Heart right ventricle (tissue), 16 donors: Measurements from ENCODE around the gene C9orf50. TPM values are rescaled to one million over a fixed set of nuclear protein-coding genes. Genes with fewer than 3 reads are reported as not detected.

Source experiments
- ATAC-seq, 8 donors: fragments of 200-7000 bp; cut with Tn5 transposase; one replicate each; pipeline ENCODE4 v1.9.1; 2020; ENCODE audit warnings: mild to moderate bottlenecking in 8 of 8, moderate library complexity in 8 of 8, moderate number of reproducible peaks in 1 of 8
- DNase-seq, 2 donors: peaks; one replicate each; pipeline ENCODE4 v3.0.0-alpha.2; 2020
- H3K27ac ChIP-seq, 10 donors: fragments of 200-600 bp; sonication (generic) in 2 of 10; one replicate each; pipeline versions ENCODE4 v1.5.0 to v1.8.0; 2020 to 2022; ENCODE audit warnings: mild to moderate bottlenecking in 3 of 10
- H3K27me3 ChIP-seq, 7 donors: fragments of 200-600 bp; one replicate each; pipeline ENCODE4 v1.8.0; 2021 to 2022; ENCODE audit warnings: mild to moderate bottlenecking in 2 of 7
- H3K36me3 ChIP-seq, 9 donors: fragments of 200-600 bp; sonication (generic) in 1 of 9; one replicate each; pipeline versions ENCODE4 v1.5.0 to v1.8.0; 2020 to 2022; ENCODE audit warnings: mild to moderate bottlenecking in 2 of 9
- H3K4me1 ChIP-seq, 9 donors: fragments of 200-600 bp; sonication (generic) in 1 of 9; one replicate each; pipeline versions ENCODE4 v1.5.0 to v1.8.0; 2020 to 2022; ENCODE audit warnings: mild to moderate bottlenecking in 4 of 9
- H3K4me3 ChIP-seq, 10 donors: fragments of 200-600 bp; sonication (generic) in 2 of 10; one replicate each; pipeline versions ENCODE4 v1.5.0 to v1.8.0; 2020 to 2022; ENCODE audit warnings: mild to moderate bottlenecking in 7 of 10, moderate library complexity in 2 of 10
- H3K9me3 ChIP-seq, 11 donors: fragments of 200-600 bp in 10 of 11; sonication (generic) in 2 of 11; one replicate each; pipeline versions ENCODE4 v1.5.0 to v1.8.0; 2013 to 2022; ENCODE audit warnings: mild to moderate bottlenecking in 2 of 11, control low read depth in 1 of 11, moderate library complexity in 1 of 11
- CTCF ChIP-seq, 9 donors: fragments of 200-600 bp; sonication (generic) in 2 of 9; IDR thresholded peaks; one replicate each; pipeline versions ENCODE4 v1.5.0 to v1.8.0; 2021 to 2022; ENCODE audit warnings: antibody characterized with exemption in 9 of 9, mild to moderate bottlenecking in 5 of 9, moderate library complexity in 1 of 9
- WGBS, 2 donors: extraction: QIAGEN DNeasy Blood & Tissue Kit; methylation state at CpG; one replicate each; pipeline ENCODE4 v1.1.7; 2013; ENCODE audit warnings: inconsistent platforms in 1 of 2; 5-methylcytosine and 5-hydroxymethylcytosine counted together
- intact Hi-C, 10 donors: fragments of 100-400 bp; cut with DNase I; formaldehyde crosslinking; loops; one replicate each; pipeline versions ENCODE4 v1.11.1 to v1.14.2; 2022
- polyA plus RNA-seq, 2 donors: library from polyadenylated mRNA; stranded (reverse); fragments of 200-250 nt; gene quantifications; one replicate each; pipeline ENCODE4 v1.2.3, GENCODE V29; 2013
- total RNA-seq, 10 donors: library from RNA; stranded (reverse); fragmentation: NEBNext Ultra II Directional in 3 of 10; extraction: Animal tissue kit (Norgen Biotek cat#: 25700) in 3 of 10; gene quantifications; one replicate each; pipeline versions ENCODE4 v1.2.1 to v1.2.4, GENCODE V29; 2021 to 2023
- donor health status: Arrhythmogenic right ventricular cardiomyopathy.
- donor health status: ischemic (EF 13 %, LVEDD 7.1; RV severe dilation, severe dysfunction).
- donor health status: healthy with polysubstance abuse.
- donor health status: DM: no; HTN: yes; CAD: no.
- donor health status: DM: no; HTN: no; CAD: no.
- donor health status: ischemic (EF 25% LVEDD 6.9; RV normal size, moderate dysfunction).
- donor health status: ischemic (EF 25% LVEDD 5.7; RV mildly dilated, moderate dysfunction).
- donor health status: healthy.
- donor health status: DM: yes; HTN: yes; CAD: no.
- donor health status: Ischemic cardiomyopathy.
- donor health status: ischemic (EF 35%, LVEDD 5.7; RV mildly dilated, moderate dysfunction).
- donor health status: nonischemic (EF 11% LVEDD 7.7; RV severe dilation, severe dysfunction).
- donor health status: DM: yes; HTN: yes; CAD: no.
- donor health status: PGD.
- donor health status: ischemic (EF 29% LVEDD 5.4; RV normal size, mild dysfunction).
- donor health status: nonischemic (EF 23%, LVEDD 6.1; RV moderate dilation, normal function).

C9orf50 gene
- total and polyA plus RNA-seq, 12 donors, result not detected

GRCh38 chr9:129610473-129611306 is 10.2 kb downstream of the C9orf50 start:
- DNase-seq (peak; percentile 79 to 87), ATAC-seq (peak; percentile 28 to 75 (median 48))
- 0% methylated on average over 60 to 66 of the region's 66 CpGs for WGBS, 2 donors
- Histone ChIP-seq H3K4me3 (peak overlapping the region; percentile 32 to 77 (median 64)), H3K27ac (peak overlapping the region; percentile 81 to 98 (median 94)), H3K36me3 (no peaks in the 10 kb centered on the region), H3K4me1 (peaks cover 32 to 51% (median 43%) of the 10 kb centered on the region in 9 donors), H3K27me3 (no peaks in the 10 kb centered on the region), H3K9me3 (no peaks in the 10 kb centered on the region)
- intact Hi-C loops, result loop anchor here (1.0 to 10.0 kb wide), 11 partner anchors 206 to 480 kb away; no protein-coding TSS in a partner anchor
- peak; percentile 74 to 99 (median 87) for TF ChIP-seq CTCF (IDR thresholded peaks at IDR 0.05)

GRCh38 chr9:129610213-129610472 is 10.8 kb downstream of the C9orf50 start:
- TF ChIP-seq CTCF (IDR thresholded peaks at IDR 0.05), result no peak
- intact Hi-C loops, result loop anchor here (1.0 to 10.0 kb wide), 10 partner anchors 205 to 479 kb away; no protein-coding TSS in a partner anchor
- Histone ChIP-seq H3K36me3 (no peaks in the 10 kb centered on the region), H3K27me3 (no peaks in the 10 kb centered on the region), H3K9me3 (no peaks in the 10 kb centered on the region), H3K4me1 (peaks cover 32 to 51% (median 43%) of the 10 kb centered on the region in 9 donors), H3K27ac (peak overlapping the region; percentile 81 to 98 (median 94)), H3K4me3 (peak overlapping the region; percentile 32 to 77 (median 64))
- peak in 1 of 8 donors; percentile 1 for ATAC-seq
- 0 to 1% methylated on average over 20 to 24 of the region's 24 CpGs for WGBS, 2 donors
- DNase-seq, result no peak

- DNase-seq (peak; percentile 50 to 57), ATAC-seq (peak in 4 of 8 donors; percentile 3 to 6 (median 5))
- H3K27ac ChIP-seq, result peak overlapping the region; percentile 55 to 98 (median 94)
- peak overlapping the region in 9 of 10 donors; percentile 41 to 77 (median 66) for H3K4me3 ChIP-seq
- H3K36me3 ChIP-seq, result no peaks in the 10 kb centered on the region
- H3K9me3 ChIP-seq, result no peaks in the 10 kb centered on the region
- H3K4me1 ChIP-seq, result peaks cover 32 to 51% (median 43%) of the 10 kb centered on the region in 9 donors
- H3K27me3 ChIP-seq, result no peaks in the 10 kb centered on the region
- intact Hi-C loops, result loop anchor here (1.0 to 10.0 kb wide), 19 partner anchors 57 to 479 kb away; partner anchors contain the start of gene IER5L (in 1 of the 10)
- WGBS, 2 donors, result 20 to 21% methylated on average over 22 to 26 of the region's 30 CpGs
- TF ChIP-seq CTCF (IDR thresholded peaks at IDR 0.05), result no peak
Observed at GRCh38 chr9:129609486-129610212, 11.3 kb downstream of the C9orf50 start.
